ENCODE data around the gene TRMT10C. TPM values are rescaled to one million over a fixed set of nuclear protein-coding genes. Genes with fewer than 3 reads are reported as not detected.

The TRMT10C gene
- total RNA-seq, 1 experiment from 2014 or later, result 35.0 TPM

GRCh38 chr3:101577286-101577685 is 15.6 kb downstream of the TRMT10C start:
- in situ Hi-C loops (cut with HindIII; ENCODE audit: low pct_unique_long_range_greater_than_20kb, low sequenced_read_pairs), result no loop called here
- ATAC-seq (no peak), DNase-seq (ENCODE audit: low read depth, low spot score) (no peak)
- TSS peak; percentile 12 for BruUV-seq (replicated peaks)
- Histone ChIP-seq H3K9me3 (ENCODE audit: control insufficient read depth, insufficient read depth, low read depth, low read length) (no peaks in the 10 kb centered on the region), H3K27ac (ENCODE audit: low read length) (no peak overlapping the region), H3K36me3 (ENCODE audit: control insufficient read depth, insufficient read depth, low read length) (peaks cover 38% of the 10 kb centered on the region), H3K4me1 (ENCODE audit: control insufficient read depth, insufficient read depth, low read length) (peaks cover 21% of the 10 kb centered on the region), H3K27me3 (ENCODE audit: control insufficient read depth, insufficient read depth, low read length) (no peaks in the 10 kb centered on the region), H3K4me3 (ENCODE audit: low read depth in 2 of 2, low read length in 2 of 2) (no peak overlapping the region)
- CTCF ChIA-PET, result no interaction called here
- POLR2A ChIA-PET, result interaction anchor here (0.7 kb wide), 1 partner anchor 8 kb away, joined by 4 read pairs; no protein-coding TSS in a partner anchor
- intact Hi-C loops (cut with micrococcal nuclease; ENCODE audit: unreplicated experiment), result no loop called here
- no peak for TF ChIP-seq CTCF (IDR thresholded peaks at IDR 0.05)
- no peak for TF ChIP-seq SIN3A (IDR thresholded peaks at IDR 0.05; ENCODE audit: borderline replicate concordance, insufficient read depth, low read depth, low read length)
- TF ChIP-seq TCF7L2 (IDR thresholded peaks at IDR 0.05; ENCODE audit: low read depth, low read length), result no peak
- no peak for TF ChIP-seq REST (IDR thresholded peaks at IDR 0.05; ENCODE audit: insufficient read depth in 1 of 2, low read depth in 2 of 2, low read length in 1 of 2)
- TF ChIP-seq POLR2AphosphoS5 (IDR thresholded peaks at IDR 0.05; ENCODE audit: low read depth, low read length), result no peak

GRCh38 chr3:101588616-101589015 is 26.9 kb downstream of the TRMT10C start:
- DNase-seq (ENCODE audit: low read depth, low spot score) (no peak), ATAC-seq (no peak)
- Histone ChIP-seq H3K27me3 (ENCODE audit: control insufficient read depth, insufficient read depth, low read length) (no peaks in the 10 kb centered on the region), H3K27ac (ENCODE audit: low read length) (no peak overlapping the region), H3K4me3 (ENCODE audit: low read depth in 2 of 2, low read length in 2 of 2) (no peak overlapping the region), H3K36me3 (ENCODE audit: control insufficient read depth, insufficient read depth, low read length) (peaks cover 38% of the 10 kb centered on the region), H3K4me1 (ENCODE audit: control insufficient read depth, insufficient read depth, low read length) (no peaks in the 10 kb centered on the region), H3K9me3 (ENCODE audit: control insufficient read depth, insufficient read depth, low read depth, low read length) (no peaks in the 10 kb centered on the region)
- TF ChIP-seq POLR2AphosphoS5 (IDR thresholded peaks at IDR 0.05; ENCODE audit: low read depth, low read length) (no peak), SIN3A (IDR thresholded peaks at IDR 0.05; ENCODE audit: borderline replicate concordance, insufficient read depth, low read depth, low read length) (no peak), CTCF (IDR thresholded peaks at IDR 0.05) (no peak), TCF7L2 (IDR thresholded peaks at IDR 0.05; ENCODE audit: low read depth, low read length) (no peak), REST (IDR thresholded peaks at IDR 0.05; ENCODE audit: insufficient read depth in 1 of 2, low read depth in 2 of 2, low read length in 1 of 2) (no peak)
- intact Hi-C loops (cut with micrococcal nuclease; ENCODE audit: unreplicated experiment), result no loop called here
- ChIA-PET CTCF (interaction anchor here (0.8 kb wide), 1 partner anchor 15 kb away, joined by 8 read pairs; no protein-coding TSS in a partner anchor), POLR2A (interaction anchor here (0.6 kb wide), 1 partner anchor 966 kb away, joined by 7 read pairs; no protein-coding TSS in a partner anchor)
- BruUV-seq (replicated peaks), result no TSS peak
- in situ Hi-C loops (cut with HindIII; ENCODE audit: low pct_unique_long_range_greater_than_20kb, low sequenced_read_pairs), result no loop called here
